HT-29 (cell line): ENCODE data around the gene ETNK1. TPM values are rescaled to one million over a fixed set of nuclear protein-coding genes. Genes with fewer than 3 reads are reported as not detected.
"Not testable (repeated sequence)": the region's sequence is repeated elsewhere in the genome, so short reads cannot be mapped to it uniquely, and the experiment has no call there.

ENCODE experiments used
- DNase-seq: peaks from one replicate; pipeline ENCODE4 v3.0.0-alpha.2; 2015; ENCODE audit warnings: low spot score
- total RNA-seq: library from RNA; depleted of rRNA; stranded (reverse); fragments of >200 nt; shearing (Covaris generic); gene quantifications from 2 replicates; pipeline ENCODE4 v1.2.3, GENCODE V29; 2014

The ETNK1 gene
- total RNA-seq, 1 experiment from 2014 or later: 52.3 TPM

- no peak for DNase-seq
Measured at GRCh38 chr12:22687361-22688076, 62.5 kb downstream of the ETNK1 start.

- DNase-seq: no peak
Measured at GRCh38 chr12:22689876-22690275, 64.9 kb downstream of the ETNK1 start.

- no peak for DNase-seq
Measured at GRCh38 chr12:22691319-22691718, 66.3 kb downstream of the ETNK1 start.

- DNase-seq: not testable (repeated sequence)
Measured at GRCh38 chr12:22692467-22692866, 67.5 kb downstream of the ETNK1 start.

- no peak for DNase-seq
Measured at GRCh38 chr12:22692964-22693555, 68.1 kb downstream of the ETNK1 start.

- no peak for DNase-seq
Measured at GRCh38 chr12:22698576-22698975, 73.6 kb downstream of the ETNK1 start.

- DNase-seq: not testable (repeated sequence)
Measured at GRCh38 chr12:22699705-22700104, 74.7 kb downstream of the ETNK1 start.

GRCh38 chr12:22700106-22700505, 75.1 kb downstream of the ETNK1 start:
- DNase-seq: peak; percentile 16

GRCh38 chr12:22701216-22701809, 76.3 kb downstream of the ETNK1 start:
- DNase-seq: not testable (repeated sequence)

GRCh38 chr12:22702690-22703089, 77.7 kb downstream of the ETNK1 start:
- no peak for DNase-seq

GRCh38 chr12:22709292-22709691, 84.3 kb downstream of the ETNK1 start:
- peak; percentile 54 for DNase-seq

GRCh38 chr12:22712083-22712482, 87.1 kb downstream of the ETNK1 start:
- DNase-seq: no peak

GRCh38 chr12:22715254-22715653, 90.3 kb downstream of the ETNK1 start:
- no peak for DNase-seq

- no peak for DNase-seq
Measured at GRCh38 chr12:22719745-22720144, 94.8 kb downstream of the ETNK1 start.

GRCh38 chr12:22722081-22722480, 97.1 kb downstream of the ETNK1 start:
- no peak for DNase-seq

- DNase-seq: no peak
Measured at GRCh38 chr12:22722779-22723178, 97.8 kb downstream of the ETNK1 start.

- no peak for DNase-seq
Measured at GRCh38 chr12:22728987-22729386, 104.0 kb downstream of the ETNK1 start.

GRCh38 chr12:22729431-22729956, 104.5 kb downstream of the ETNK1 start:
- DNase-seq: no peak

- no peak for DNase-seq
Measured at GRCh38 chr12:22729957-22730443, 105.0 kb downstream of the ETNK1 start.

GRCh38 chr12:22731236-22731635, 106.3 kb downstream of the ETNK1 start:
- DNase-seq: no peak

- DNase-seq: no peak
Measured at GRCh38 chr12:22733756-22734155, 108.8 kb downstream of the ETNK1 start.

- DNase-seq: no peak
Measured at GRCh38 chr12:22738945-22739344, 114.0 kb downstream of the ETNK1 start.
